Ascending aorta (tissue), 2 donors: ENCODE data around the gene MIS18A. TPM values are rescaled to one million over a fixed set of nuclear protein-coding genes. Genes with fewer than 3 reads are reported as not detected.

ENCODE experiments used
- DNase-seq, 2 donors: peaks; one replicate each; pipeline ENCODE4 v3.0.0-alpha.2; 2019; ENCODE audit warnings: low spot score in 2 of 2
- H3K27ac ChIP-seq, 2 donors: fragments of 200-600 bp; sonication (generic); one replicate each; pipeline ENCODE4 v1.5.1; 2016 to 2017; ENCODE audit warnings: mild to moderate bottlenecking in 1 of 2
- H3K27me3 ChIP-seq: fragments of 200-600 bp; sonication (generic); one replicate; pipeline ENCODE4 v1.5.1; 2017
- H3K36me3 ChIP-seq, 2 donors: fragments of 200-600 bp; sonication (generic); one replicate each; pipeline ENCODE4 v1.5.1; 2016
- H3K4me1 ChIP-seq, 2 donors: fragments of 200-600 bp; sonication (generic); one replicate each; pipeline ENCODE4 v1.5.1; 2016 to 2017; ENCODE audit warnings: mild to moderate bottlenecking in 1 of 2
- H3K4me3 ChIP-seq, 2 donors: fragments of 200-600 bp; sonication (generic); one replicate each; pipeline ENCODE4 v1.5.1; 2016 to 2017; ENCODE audit warnings: mild to moderate bottlenecking in 1 of 2
- H3K9me3 ChIP-seq, 2 donors: fragments of 200-600 bp; sonication (generic); one replicate each; pipeline ENCODE4 v1.5.1; 2016
- intact Hi-C: fragments of 100-400 bp; cut with DNase I; formaldehyde crosslinking; loops from one replicate; pipeline ENCODE4 v1.15.1; 2023
- total RNA-seq: library from RNA; depleted of rRNA; stranded (reverse); fragments of >200 nt; gene quantifications from one replicate; pipeline ENCODE4 v1.1.0, GENCODE V29; 2016
- TF ChIP-seq, protein P1 (sequence below), 3 experiments: fragments of 200-600 bp in 2 of 3; fragments of 450-650 bp in 1 of 3; sonication (generic) in 2 of 3; IDR thresholded peaks; one replicate each; pipeline ENCODE4 v1.5.1; 2016 to 2019; ENCODE audit warnings: antibody characterized with exemption in 3 of 3, mild to moderate bottlenecking in 1 of 3, moderate library complexity in 1 of 3

The MIS18A gene
- total RNA-seq, 1 donor from 2014 or later, result 0.64 TPM

DNA sequence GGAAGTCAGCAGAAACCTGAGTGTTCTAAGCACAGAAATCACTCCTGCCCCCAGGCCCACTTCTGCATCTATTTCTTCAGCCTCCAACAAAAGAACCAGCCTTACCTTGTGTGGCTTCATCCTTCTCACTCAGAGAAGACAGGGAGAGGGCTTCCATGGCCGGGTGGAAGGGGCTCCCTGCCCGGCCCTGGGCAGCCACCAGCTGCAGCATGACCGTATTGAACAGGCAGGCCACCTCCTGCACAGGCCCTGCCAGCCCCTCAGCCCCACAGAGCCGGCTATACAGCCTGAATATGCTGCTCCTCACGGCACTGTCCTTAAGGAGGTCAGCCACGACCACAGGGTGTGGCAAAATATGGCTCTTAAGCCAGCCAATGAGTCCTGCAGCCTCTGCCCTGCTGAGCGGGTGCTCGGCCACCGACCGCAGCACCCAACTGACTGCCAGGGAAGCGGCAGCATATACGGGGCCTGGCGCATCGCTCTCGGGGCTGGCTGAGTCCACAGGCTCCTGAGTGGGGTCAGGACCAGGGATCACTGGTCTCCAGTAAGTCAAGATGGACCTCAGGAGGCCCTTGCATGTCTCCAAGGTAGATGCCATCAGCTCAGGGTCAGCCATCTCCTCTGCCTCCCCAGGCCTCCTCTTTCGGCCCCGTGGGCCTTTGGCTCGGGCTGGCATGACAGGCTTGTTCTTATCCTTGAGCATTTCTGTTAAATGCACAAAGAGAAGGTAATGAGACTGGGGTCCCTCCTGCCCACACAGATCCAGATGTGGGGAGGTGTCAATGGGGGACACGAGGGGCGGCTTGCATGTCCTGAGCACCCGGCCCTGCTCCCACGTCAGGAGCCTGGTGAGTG lies 37.7 kb upstream of the MIS18A start:
- DNase-seq, result no peak
- intact Hi-C loops, result no loop called here

DNA sequence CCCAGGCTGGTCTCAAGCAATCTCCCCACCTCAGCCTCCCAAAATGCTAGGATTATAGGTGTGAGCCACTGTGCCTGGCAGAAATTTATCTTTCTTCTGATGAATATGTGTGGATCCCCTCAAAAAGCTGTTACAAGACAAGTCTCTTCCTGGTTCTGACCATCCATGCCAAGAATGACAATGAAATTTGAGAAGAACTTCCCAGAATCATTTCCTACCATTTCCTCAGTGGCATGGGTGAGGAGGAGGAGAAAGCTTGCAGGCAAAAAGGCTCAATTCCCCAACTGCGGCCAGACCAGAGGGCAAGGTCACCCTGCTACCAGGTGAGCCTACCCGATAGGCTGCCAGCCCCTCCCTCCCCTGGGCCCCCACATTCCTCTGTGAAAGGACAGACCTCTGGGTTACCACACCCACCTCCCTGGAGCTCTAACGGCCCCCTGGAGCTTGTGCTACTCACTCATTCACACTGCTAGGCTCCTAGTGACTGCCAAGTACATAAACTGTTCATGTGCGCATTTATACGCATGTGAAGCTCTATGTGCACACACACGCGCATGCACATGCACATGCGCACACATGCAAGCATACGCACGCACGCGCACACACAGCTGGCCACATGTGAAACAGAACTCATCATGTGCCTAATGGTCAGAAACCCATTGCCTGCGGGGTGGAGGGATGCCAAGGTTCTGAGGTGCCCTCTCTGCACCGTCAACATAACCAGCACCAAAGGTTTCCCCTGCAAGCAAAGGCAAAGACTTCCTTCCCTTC lies 36.8 kb upstream of the MIS18A start:
- H3K27ac ChIP-seq, result no peak overlapping the region
- TF ChIP-seq, protein P1, sequence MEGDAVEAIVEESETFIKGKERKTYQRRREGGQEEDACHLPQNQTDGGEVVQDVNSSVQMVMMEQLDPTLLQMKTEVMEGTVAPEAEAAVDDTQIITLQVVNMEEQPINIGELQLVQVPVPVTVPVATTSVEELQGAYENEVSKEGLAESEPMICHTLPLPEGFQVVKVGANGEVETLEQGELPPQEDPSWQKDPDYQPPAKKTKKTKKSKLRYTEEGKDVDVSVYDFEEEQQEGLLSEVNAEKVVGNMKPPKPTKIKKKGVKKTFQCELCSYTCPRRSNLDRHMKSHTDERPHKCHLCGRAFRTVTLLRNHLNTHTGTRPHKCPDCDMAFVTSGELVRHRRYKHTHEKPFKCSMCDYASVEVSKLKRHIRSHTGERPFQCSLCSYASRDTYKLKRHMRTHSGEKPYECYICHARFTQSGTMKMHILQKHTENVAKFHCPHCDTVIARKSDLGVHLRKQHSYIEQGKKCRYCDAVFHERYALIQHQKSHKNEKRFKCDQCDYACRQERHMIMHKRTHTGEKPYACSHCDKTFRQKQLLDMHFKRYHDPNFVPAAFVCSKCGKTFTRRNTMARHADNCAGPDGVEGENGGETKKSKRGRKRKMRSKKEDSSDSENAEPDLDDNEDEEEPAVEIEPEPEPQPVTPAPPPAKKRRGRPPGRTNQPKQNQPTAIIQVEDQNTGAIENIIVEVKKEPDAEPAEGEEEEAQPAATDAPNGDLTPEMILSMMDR (IDR thresholded peaks at IDR 0.05), result no peak
- H3K27me3 ChIP-seq, result no peaks in the 10 kb centered on the region
- no peaks in the 10 kb centered on the region for H3K4me1 ChIP-seq
- no peak overlapping the region for H3K4me3 ChIP-seq
- no peaks in the 10 kb centered on the region for H3K9me3 ChIP-seq
- intact Hi-C loops, result no loop called here
- H3K36me3 ChIP-seq, result peaks cover 74 to 95% of the 10 kb centered on the region in 2 donors
- DNase-seq, result no peak

More for the DNA sequence above, 37.7 kb upstream of the MIS18A start:
- Histone ChIP-seq H3K4me3 (no peak overlapping the region), H3K27ac (no peak overlapping the region), H3K36me3 (peaks cover 74 to 98% of the 10 kb centered on the region in 2 donors), H3K4me1 (no peaks in the 10 kb centered on the region), H3K27me3 (no peaks in the 10 kb centered on the region), H3K9me3 (no peaks in the 10 kb centered on the region)
- TF ChIP-seq, protein P1 (IDR thresholded peaks at IDR 0.05), result no peak

DNA sequence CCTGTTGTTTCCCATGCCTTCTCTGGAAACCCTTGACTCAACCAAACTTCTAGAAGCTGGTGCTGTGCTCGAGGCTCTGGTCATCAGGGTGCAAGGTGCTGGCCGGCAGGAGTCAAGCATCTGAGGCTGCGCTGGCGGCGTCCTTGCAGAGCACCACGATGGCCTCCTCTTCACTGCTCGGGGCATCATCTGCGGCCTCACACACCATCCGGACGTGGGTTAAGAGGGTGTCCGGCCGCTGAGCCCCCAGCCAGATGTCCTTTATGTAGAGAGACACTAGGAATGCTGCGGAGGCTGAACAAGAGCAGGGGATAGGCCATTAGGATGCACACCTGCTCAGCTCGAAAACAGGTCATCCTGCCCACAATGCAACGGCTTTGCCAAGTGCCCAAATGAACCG lies 36.0 kb upstream of the MIS18A start:
- Histone ChIP-seq H3K9me3 (no peaks in the 10 kb centered on the region), H3K27ac (no peak overlapping the region), H3K4me3 (no peak overlapping the region), H3K36me3 (peaks cover 68 to 87% of the 10 kb centered on the region in 2 donors), H3K4me1 (no peaks in the 10 kb centered on the region), H3K27me3 (no peaks in the 10 kb centered on the region)
- TF ChIP-seq, protein P1 (IDR thresholded peaks at IDR 0.05), result no peak
- DNase-seq, result no peak
- intact Hi-C loops, result no loop called here

DNA sequence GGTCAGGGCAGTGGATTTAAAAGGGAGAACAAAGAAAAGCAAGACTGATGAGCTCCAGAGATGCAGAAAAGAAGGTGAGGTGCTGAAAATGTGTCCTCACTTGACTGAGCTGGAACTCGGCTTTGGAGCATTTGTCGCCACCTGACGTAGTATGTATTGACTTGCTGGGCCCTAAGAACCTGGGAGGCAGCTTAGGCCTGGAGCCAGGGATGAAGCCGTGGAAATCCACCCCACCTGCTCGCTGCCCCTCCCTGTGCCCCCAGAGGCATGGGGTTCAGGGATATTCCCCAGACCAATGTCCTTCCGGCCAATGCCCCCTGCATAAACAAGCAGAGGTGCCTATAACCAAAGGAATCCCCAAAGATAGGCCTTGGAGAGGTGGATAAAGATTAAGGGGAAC lies 34.1 kb upstream of the MIS18A start:
- Histone ChIP-seq H3K27ac (no peak overlapping the region), H3K27me3 (no peaks in the 10 kb centered on the region), H3K36me3 (peaks cover 59 to 80% of the 10 kb centered on the region in 2 donors), H3K4me3 (no peak overlapping the region), H3K9me3 (no peaks in the 10 kb centered on the region), H3K4me1 (no peaks in the 10 kb centered on the region)
- TF ChIP-seq, protein P1 (IDR thresholded peaks at IDR 0.05), result no peak
- DNase-seq, result no peak
- intact Hi-C loops, result no loop called here

DNA sequence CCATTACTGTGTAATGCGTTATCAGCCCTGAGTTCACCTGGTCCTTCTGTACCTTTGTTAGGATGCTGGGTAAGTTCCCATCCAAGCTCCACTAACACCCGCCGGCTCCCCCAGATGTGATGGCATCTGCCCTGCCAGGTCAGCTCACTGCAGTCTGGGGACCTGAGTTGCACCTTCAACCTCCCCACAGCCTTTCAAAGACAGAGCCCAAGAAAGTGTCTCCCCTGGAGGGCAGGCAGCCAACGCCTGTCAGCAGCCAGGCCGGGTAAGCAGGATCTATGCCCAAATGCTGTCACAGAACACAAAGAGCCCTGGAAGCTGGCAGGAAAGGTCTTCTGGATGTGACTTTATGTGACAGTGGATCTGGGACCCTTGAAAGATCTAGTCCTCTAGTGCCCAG lies 33.5 kb upstream of the MIS18A start:
- no peak for DNase-seq
- H3K4me3 ChIP-seq, result no peak overlapping the region
- no peaks in the 10 kb centered on the region for H3K9me3 ChIP-seq
- no peak overlapping the region for H3K27ac ChIP-seq
- H3K36me3 ChIP-seq, result peaks cover 54 to 79% of the 10 kb centered on the region in 2 donors
- H3K27me3 ChIP-seq, result no peaks in the 10 kb centered on the region
- TF ChIP-seq, protein P1 (IDR thresholded peaks at IDR 0.05), result no peak
- H3K4me1 ChIP-seq, result no peaks in the 10 kb centered on the region
- intact Hi-C loops, result no loop called here
